GM19043 (cell line): Measurements from ENCODE around the gene RASGRP3.
"Not testable (repeated sequence)": the region's sequence is repeated elsewhere in the genome, so short reads cannot be mapped to it uniquely, and the experiment has no call there.

Experiments used
- ATAC-seq: cut with Tn5 transposase; IDR thresholded peaks from one replicate; pipeline ENCODE4 v1.9.1; 2021; ENCODE audit warnings: low read depth; ENCODE audit not compliant: unreplicated experiment

RASGRP3 gene, protein sequence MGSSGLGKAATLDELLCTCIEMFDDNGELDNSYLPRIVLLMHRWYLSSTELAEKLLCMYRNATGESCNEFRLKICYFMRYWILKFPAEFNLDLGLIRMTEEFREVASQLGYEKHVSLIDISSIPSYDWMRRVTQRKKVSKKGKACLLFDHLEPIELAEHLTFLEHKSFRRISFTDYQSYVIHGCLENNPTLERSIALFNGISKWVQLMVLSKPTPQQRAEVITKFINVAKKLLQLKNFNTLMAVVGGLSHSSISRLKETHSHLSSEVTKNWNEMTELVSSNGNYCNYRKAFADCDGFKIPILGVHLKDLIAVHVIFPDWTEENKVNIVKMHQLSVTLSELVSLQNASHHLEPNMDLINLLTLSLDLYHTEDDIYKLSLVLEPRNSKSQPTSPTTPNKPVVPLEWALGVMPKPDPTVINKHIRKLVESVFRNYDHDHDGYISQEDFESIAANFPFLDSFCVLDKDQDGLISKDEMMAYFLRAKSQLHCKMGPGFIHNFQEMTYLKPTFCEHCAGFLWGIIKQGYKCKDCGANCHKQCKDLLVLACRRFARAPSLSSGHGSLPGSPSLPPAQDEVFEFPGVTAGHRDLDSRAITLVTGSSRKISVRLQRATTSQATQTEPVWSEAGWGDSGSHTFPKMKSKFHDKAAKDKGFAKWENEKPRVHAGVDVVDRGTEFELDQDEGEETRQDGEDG

DNA sequence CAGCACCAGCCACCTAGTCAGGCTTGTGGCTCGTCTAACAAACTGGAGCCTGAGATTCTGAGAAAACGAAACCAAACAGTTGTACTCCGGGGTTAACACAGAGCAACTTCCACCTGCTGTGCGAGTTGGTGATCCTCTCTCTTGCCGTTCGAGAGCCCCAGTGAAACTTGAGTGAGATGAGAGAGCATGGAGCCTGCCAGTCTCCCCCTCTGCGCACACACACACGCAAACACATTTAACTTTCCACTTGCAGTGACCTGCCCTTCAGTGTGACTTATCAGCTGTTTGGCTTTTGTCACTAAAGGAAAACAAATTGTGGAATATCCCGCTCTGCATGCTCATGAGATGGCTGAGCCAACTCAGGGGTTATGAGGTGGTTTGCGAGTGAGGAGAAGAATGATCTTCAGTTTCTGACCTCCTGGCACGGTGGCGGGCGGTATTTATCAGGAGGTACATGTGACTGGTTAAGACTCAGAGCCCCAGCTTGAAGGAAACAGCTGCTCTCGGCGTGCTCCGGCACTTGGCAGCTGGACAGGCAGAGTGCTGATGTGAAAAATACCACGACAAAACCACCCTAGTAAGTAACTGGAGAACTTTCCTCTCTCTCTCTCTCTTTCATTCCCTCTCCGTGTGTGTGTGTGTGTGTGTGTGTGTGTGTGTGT lies at the start of gene RASGRP3:
TSS of gene RASGRP3 (plus strand) at position 519 of the 662 bp plus-strand sequence. CDS start 38,488 bp downstream, outside the sequence.
- peak; percentile 51 for ATAC-seq

DNA sequence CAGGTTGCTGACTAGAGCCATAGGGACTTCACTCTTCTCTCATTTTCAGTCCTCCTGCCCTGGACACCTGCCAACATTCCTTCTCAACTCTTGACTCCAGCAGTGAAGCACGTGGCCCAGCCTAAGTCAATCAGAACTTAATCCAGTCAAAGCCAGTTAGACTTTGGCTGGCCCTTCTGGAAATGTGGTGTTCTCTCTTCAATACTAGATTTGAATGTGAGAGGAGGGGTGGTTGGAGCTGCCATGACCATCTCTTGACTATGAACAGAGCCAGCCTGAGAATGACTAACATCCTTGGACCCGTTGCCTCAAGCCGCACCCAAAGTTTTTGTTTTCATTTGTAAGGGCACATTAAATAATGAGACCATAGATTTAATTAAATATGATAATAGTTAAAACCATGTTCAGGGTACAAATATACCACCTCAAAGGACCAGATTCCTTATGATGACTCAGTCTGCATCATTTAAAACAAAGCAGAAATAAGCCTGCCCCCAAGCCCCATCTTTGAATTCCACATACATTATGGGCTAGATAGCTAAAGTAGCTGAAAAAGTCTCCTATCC lies 49.7 kb upstream of the RASGRP3 start:
- no peak for ATAC-seq

DNA sequence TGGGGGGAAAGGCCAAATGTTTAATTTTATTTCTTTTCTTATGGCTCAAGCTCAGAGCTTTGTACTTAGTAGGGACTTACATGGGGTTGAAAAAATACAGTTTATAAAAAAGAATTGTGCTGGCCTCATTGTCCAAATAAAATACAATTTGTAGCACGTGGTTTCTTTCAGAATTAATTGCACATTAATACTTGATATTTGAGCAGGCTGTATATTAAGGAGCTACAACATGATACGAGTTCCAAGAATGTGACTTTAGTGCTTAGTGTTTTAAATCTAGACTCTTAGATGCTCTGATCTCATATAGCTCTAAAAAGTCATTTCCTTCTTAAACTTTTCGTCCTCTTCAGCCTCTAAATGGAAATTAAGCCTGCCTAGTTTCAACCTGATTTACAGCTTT lies 46.4 kb upstream of the RASGRP3 start:
- no peak for ATAC-seq

DNA sequence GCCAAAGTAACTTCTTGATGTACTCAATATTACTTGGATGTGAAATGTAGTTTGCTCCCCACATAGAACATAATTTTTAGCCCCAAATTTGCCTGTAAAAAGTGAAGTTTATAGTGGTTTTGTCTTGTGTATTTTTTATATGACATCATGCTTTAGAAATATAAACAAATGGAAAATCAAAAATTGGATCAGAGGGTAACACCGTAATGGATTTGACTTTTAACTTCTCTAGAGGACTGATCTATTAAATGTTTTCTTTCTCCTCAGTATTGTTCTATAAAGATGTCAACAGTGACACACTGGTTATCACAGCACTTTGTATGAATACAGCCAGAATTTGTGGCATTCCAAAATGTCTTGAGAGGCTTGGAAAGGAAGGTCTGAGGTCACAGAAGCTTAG lies 45.6 kb upstream of the RASGRP3 start:
- no peak for ATAC-seq

DNA sequence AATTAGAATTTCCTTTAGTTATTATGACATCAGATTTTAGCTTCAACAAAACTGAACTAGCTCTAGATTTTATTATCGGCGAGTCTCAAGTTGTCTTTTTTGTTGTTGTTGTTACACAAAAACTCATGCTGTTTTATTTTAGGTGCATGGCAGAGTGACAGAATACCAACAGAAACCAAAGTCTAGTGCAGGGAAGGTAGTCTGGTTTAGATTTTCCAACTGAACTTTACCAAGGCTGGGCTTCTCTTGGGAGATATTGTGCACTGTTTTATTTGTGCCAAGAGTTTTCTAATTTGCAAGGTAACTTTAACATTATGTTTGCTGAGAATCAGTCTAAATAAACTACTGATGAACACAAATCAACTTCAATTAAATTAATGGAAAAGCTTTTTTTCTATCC lies 43.6 kb upstream of the RASGRP3 start:
- ATAC-seq, result no peak

DNA sequence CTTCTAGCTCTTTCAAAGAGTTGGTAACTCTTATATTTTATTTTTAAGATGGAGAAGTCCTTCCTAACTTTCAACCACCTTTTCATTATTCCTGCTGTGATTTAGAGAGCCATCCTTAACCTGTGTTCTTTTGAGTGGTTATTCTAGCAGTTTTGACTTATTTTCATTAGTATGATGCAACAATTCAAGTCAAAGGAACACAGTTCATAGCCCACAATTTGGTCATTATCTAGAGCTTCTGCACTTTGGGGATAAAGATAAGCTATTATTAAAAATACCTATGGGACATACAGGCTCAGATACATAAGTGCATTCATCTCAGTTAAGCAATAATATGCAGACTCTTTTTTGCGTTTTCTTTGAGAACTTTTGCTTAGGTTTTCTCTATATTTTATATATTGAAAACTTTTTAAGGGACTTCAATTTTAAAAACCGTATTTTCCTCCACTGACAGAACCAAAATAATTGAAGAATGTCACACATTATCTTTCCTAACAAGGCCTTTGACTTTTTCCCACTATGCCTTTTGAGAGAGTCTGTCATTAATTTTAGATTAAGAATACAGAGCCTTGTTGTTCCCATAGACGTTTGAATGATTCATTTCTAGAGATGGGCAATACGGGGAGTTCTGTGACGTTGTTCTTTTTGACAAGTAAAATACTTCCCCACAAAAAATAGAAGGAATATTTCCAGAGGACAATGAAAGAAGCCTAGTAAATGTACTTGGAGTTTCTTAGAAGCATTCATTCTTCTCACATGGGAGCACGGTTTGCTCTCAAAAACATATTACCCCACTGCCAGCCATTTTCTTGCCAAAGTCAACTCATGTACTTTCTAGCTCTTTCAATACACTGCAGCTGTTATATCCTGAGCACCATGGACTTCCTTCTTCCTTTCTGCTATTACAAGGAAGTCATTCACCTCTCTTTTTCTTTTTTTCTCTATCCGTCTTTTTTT lies 42.9 kb upstream of the RASGRP3 start:
- no peak for ATAC-seq

DNA sequence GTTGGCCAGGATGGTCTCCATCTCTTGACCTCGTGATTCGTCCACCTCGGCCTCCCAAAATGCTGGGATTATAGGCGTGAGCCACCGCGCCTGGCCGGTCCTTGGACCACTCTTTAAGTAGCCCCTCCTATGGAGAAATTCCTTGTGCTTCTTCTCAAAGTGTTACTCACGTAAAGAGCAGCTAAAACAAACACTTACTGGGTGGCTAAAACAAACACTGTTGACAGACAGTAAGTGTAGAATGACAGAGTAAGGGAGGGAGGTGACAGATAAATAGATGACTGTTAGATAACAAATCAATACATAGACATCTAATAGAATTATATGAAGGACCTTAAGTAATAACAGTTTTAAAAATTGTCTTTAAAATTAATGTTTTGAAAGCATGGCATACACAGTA lies 40.9 kb upstream of the RASGRP3 start:
- no peak for ATAC-seq

DNA sequence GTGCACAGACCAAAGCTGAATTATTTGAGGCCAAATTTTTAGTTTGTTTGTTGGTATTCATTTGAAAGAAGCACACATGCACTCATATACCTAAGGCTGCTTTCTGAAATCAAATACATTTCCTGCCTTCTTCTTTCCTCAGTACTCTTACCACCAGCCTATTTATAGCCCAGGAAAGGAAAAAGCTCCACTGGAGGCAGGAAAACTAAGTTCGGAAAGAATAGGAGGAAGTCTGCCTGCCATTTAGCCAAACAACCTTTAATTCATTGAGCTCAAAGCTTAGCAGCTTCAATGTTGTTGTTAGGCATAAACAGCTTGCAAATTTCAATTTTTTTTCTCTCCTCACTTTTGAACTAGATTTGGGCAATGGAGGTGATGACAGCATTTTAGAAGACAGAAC lies 40.4 kb upstream of the RASGRP3 start:
- no peak for ATAC-seq

DNA sequence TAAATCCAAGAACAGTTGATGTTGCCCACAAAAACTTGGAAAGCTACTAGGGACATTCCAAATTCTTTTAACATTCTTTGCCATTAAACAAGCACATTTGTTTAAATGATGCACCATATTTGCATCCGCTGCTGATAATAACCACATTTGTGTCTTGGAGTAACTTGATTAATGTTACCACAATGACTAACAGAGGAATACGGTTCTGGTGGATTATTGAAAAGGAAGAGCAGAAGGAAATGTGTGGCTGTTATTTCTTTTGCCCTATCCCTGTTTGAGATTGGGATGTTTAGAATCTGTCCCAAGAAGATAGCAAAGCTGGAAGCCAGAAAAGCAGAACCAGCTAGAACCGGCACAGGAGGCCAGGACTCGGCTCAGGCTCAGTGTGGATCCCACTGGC lies 39.2 kb upstream of the RASGRP3 start:
- no peak for ATAC-seq

DNA sequence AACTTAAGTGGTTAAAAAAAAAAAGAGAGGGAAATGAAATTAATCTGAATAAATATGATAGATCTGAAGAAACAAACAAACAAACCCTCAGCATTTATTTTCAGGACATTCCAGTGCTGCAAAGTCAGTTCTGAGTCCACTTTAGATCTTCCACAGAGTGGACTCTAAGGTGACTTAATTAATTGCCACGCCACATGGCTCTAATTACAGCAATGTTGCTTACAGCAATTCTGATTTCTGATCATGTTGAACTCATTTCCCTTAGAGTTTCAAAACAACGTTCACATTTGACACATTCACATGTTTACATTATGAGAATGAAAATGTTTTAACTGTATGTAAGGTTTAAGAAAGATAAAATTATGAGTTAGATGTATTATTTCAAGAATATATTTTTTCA lies 38.6 kb upstream of the RASGRP3 start:
- no peak for ATAC-seq

DNA sequence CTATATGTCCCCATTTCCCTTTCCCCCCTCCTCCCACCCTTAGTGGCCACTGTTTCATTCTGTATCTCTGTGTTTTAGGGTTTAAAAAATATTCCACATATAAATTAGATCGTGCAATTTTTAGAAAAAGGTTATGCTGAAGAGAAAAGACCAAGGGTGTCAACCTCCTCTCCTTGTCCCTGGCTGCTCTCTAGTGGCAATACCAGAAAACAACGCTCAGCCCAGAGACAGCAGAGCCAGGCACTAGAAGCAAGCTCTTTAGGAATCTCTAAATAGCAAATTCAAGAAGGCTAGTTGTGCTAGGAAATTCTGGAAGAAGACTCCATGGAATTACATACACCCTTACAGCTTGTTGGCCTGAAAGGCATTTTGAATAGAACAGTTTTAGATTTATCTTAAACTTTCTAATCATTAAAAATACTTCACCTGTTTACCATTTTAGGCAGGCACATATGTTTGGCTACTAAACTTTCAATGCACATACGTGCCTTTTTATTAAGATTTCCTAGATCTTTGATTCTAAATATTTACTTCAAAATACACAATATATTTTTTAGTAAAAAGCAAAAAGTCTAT lies 35.1 kb upstream of the RASGRP3 start:
- peak; percentile 80 for ATAC-seq

DNA sequence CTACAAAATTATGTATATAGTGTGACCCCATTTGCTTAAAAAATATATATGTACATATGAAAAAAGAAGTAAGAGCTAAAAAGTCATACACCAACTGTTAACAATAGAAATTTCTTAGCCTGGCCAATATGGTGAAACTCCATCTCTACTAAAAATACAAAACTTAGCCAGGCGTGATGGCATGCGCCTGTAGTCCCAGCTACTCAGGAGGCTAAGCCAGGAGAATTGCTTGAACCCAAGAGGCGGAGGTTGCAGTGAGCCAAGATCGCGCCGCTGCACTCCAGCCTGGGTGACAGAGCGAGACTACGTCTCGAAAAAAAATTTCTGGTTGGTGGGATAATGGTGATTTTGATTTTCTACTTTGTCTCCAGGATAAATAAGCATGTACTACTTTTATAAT lies 34.4 kb upstream of the RASGRP3 start:
- not testable (repeated sequence) for ATAC-seq

DNA sequence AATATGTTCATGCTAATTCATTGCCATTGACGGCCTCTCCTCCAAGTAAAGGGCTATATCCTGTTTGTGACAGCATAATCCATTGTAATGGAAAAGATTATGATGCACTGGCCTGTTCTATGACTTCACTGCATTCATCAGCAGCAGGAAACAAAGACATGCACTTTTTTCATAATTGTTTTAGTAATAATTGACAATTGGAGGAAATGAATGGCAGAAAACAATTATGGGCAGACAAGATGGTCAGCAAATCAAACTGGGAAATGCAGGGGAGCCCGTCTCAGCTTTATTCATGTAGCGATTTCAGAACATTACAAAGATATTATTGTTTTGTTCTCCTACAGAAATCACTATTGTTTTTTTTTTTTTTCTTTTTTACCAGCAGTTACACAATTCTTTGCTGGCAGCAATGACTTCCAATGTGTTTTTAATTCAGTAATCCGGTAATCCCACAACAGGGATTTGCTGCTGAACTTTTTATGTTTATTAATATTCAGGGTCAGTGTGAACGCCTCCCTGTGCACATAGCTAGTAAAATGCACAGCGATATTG lies 33.8 kb upstream of the RASGRP3 start:
- ATAC-seq, result no peak

DNA sequence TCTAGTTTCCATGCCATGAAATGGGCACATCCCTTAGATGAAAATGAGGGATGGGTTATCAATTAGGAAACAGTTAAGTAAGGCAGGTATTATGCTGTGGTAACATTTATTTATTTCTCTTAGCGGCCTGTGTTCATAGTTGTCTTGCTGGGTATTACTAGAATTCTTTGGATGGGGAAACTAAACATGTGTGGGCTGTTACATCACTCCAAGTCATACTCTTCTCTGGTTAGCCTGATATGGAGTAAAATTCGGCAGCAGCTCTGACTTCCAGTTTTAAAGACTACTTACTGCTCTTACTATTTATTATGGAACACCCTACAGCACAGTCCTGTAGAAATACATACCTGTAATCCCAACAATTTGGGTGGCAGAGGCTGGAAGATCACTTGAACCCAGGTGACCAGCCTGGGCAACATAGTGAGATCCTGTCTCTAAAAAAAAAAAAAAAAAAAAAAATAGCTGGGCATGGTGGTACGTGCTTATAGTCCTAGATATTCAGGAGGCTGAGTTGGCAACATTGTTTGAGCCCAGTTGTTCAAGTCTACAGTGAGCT lies 33.1 kb upstream of the RASGRP3 start:
- no peak for ATAC-seq

DNA sequence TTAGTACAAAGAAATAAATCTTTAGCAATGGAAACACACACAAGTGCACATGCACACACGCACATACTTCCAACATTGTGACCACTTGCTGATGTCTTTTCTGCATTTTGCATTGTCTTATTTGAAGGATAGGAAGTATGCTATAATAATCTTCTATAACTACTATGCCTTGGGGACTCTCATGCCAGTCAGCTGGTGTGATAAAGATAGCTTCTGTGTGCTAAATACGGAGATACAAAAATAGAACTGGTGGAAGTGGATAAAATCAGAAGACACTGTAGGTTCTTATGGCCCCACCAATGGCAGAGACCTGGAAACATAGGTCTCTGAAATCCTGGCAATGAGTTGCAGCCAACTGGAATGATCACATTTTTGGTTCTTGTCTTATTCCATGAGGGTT lies 31.5 kb upstream of the RASGRP3 start:
- no peak for ATAC-seq

DNA sequence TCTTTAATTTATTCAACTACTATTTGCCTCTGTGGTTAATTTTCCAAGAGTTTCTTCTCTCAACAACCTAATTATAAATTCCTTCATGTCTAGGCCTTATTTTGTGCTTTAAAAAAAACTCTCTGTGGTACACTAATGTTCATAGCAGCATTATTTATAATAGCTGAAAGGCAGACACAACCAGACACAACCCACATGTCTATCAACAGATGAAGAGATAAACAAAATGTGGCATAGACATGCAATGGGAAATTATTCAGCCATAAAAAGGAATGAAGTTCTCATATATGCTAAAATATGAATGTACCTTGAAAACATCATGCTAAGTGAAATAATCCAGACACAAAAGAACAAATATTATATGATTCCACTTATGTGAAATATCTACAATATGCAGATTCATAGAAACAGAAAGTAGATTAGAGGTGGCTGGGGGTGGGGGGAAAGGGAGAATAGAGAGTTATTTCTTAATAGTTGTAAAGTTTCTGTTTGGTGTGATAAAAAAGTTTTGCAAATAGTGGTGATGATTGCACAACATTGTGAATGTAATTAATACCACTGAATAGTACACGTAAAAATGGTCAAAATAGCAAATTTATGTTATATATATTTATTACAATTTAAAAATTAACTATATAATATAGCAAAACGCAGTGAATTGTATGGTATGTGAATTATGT lies 28.1 kb upstream of the RASGRP3 start:
- ATAC-seq, result no peak

DNA sequence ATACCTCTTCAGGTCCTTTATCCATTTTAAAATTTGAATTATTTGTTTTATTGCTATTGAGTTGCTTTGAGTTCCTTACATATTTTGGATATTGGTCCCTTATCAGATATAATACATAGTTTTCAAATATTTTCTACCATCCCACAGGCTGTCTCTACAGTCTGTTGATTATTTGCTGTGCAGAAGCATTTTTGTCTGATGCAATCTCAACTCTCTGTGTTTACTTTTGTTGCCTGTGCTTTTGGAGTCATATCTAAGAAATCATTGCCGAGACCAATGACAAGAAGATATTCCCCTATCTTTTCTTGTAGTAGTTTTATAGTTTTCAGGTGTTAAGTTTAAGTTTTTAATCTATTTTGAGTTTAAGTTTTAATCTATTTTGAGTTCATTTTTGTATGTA lies 25.2 kb upstream of the RASGRP3 start:
- no peak for ATAC-seq

DNA sequence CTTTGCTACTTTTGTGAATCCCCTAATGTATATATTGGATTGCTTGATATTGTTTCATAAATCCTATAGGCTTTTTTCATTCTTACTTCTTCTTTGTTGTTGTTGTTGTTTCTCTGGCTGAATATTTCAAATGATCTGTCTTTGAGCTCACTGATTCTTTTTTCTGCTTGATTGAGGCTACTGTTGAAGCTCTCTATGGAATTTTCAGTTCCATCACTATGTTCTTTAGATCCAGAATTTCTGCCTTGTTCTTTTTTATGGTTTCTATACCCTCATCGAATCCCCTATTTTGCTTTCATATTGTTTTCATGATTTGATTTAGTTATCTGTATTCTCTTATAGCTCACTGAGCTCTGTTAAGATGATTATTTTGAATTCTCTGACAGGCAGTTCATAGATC lies 24.6 kb upstream of the RASGRP3 start:
- ATAC-seq, result no peak

DNA sequence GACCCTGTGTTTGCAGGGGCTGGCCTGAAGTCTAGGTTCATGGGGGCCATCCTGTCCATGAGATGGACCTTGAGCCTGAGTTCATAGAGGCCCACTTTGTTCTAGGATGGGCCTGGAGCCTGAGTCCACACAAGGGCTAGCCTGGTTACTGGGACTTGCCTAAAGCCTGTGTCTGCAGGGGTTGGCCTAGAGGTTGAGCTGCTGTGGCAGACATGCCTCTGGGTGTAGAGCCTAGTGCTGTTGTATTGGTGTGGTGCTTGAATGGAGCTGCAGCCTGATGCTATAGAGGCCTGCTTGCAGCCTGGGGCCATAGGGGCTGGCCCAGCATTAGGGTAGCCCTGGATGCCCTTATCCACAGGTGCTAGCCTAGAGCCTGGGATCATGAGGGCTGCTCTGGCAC lies 23.9 kb upstream of the RASGRP3 start:
- ATAC-seq, result no peak
